PC-3 (cell line): ENCODE results near the gene SCN1A.

Experiments used
- EZH2 ChIP-seq: fragments of 300-600 bp; sonication (generic); IDR thresholded peaks from one replicate; pipeline ENCODE4 v1.6.1; 2017; ENCODE audit warnings: antibody characterized with exemption, mild to moderate bottlenecking, low read length; ENCODE audit not compliant: unreplicated experiment
- TF ChIP-seq, protein P1 (sequence below): fragments of 300-600 bp; sonication (generic); conservative IDR thresholded peaks from 2 replicates; pipeline ENCODE4 v1.5.1; 2017; ENCODE audit warnings: antibody characterized with exemption, low read depth, mild to moderate bottlenecking, low read length

- TF ChIP-seq, protein P1, sequence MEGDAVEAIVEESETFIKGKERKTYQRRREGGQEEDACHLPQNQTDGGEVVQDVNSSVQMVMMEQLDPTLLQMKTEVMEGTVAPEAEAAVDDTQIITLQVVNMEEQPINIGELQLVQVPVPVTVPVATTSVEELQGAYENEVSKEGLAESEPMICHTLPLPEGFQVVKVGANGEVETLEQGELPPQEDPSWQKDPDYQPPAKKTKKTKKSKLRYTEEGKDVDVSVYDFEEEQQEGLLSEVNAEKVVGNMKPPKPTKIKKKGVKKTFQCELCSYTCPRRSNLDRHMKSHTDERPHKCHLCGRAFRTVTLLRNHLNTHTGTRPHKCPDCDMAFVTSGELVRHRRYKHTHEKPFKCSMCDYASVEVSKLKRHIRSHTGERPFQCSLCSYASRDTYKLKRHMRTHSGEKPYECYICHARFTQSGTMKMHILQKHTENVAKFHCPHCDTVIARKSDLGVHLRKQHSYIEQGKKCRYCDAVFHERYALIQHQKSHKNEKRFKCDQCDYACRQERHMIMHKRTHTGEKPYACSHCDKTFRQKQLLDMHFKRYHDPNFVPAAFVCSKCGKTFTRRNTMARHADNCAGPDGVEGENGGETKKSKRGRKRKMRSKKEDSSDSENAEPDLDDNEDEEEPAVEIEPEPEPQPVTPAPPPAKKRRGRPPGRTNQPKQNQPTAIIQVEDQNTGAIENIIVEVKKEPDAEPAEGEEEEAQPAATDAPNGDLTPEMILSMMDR, result no peak
- TF ChIP-seq EZH2, result no peak
Observed at GRCh38 chr2:166118180-166118579, 9.6 kb downstream of the SCN1A start.
